ENCODE results near the gene ACBD4. TPM values are rescaled to one million over a fixed set of nuclear protein-coding genes. Genes with fewer than 3 reads are reported as not detected.

Gene ACBD4
- total RNA-seq, 5 donors from 2014 or later (not counting 1 experiment from before 2014, with no cell fraction given) = 28.4 to 48.5 (median 38.9) TPM

GRCh38 chr17:45104029-45104428 is 31.5 kb upstream of the ACBD4 start:
- Mint-ChIP-seq H3K4me3 (no peak overlapping the region), H3K4me1 (no peaks in the 10 kb centered on the region), H3K9me3 (no peaks in the 10 kb centered on the region), H3K27ac (no peak overlapping the region), H3K36me3 (peaks cover 45% of the 10 kb centered on the region), H3K27me3 (no peaks in the 10 kb centered on the region)
- DNase-seq = no peak
- H3K9me3 ChIP-seq = no peaks in the 10 kb centered on the region
- no peaks in the 10 kb centered on the region for H3K27me3 ChIP-seq (replicated peaks in 1 of 2; ENCODE audit: control insufficient read depth in 2 of 2, extremely low read depth in 1 of 2, insufficient read depth in 2 of 2, low read length in 1 of 2)
- H3K36me3 ChIP-seq (ENCODE audit: control insufficient read depth in 2 of 2, extremely low read depth in 1 of 2, insufficient read depth in 1 of 2, low read length in 1 of 2) = peaks cover 35 to 86% of the 10 kb centered on the region in 2 donors
- no peak overlapping the region for H3K4me3 ChIP-seq (ENCODE audit: control insufficient read depth in 1 of 2, extremely low read depth in 1 of 2, low read length in 1 of 2)
- H3K4me1 ChIP-seq (ENCODE audit: control insufficient read depth in 1 of 2, extremely low read depth in 1 of 2, insufficient read depth in 2 of 2, low read length in 2 of 2) = no peaks in the 10 kb centered on the region
- WGBS (ENCODE audit: insufficient coverage) = 96% methylated on average over 7 of the region's 8 CpGs
- ChIA-PET CTCF (interaction anchor here in 1 of 2 donors (0.6 kb wide), 1 partner anchor 216 kb away, joined by 3 read pairs; no protein-coding TSS in a partner anchor), POLR2A (interaction anchor here in 1 of 2 donors (0.5 kb wide), 1 partner anchor 49 kb away, joined by 3 read pairs; no protein-coding TSS in a partner anchor)
- H3K27ac ChIP-seq (ENCODE audit: low read length) = no peak overlapping the region
- ATAC-seq (replicated peaks in 1 of 4) = no peak

DNA sequence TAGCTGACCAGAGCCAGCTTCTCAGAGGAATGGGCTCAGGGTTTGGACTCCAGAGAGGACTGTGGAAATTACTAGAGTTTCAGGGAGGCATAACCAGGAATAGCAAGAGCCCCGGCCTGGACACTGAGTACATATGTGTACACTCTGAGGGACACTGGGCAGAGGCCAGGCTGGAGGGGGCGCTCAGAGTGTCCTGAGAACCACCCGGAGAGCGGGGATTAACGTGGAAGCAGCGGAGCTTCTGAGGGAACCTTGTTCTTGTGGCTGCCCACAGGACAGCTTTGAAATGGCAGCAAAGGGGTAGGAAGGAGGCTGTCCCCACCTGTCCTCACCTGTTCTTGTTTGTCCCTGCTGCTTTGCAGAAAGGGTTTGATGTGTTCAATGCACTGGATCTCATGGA is 31.0 kb upstream of the ACBD4 start:
- no peaks in the 10 kb centered on the region for H3K4me1 Mint-ChIP-seq
- no peak overlapping the region for H3K4me3 ChIP-seq (ENCODE audit: control insufficient read depth in 1 of 2, extremely low read depth in 1 of 2, low read length in 1 of 2)
- no peaks in the 10 kb centered on the region for H3K4me1 ChIP-seq (ENCODE audit: control insufficient read depth in 1 of 2, extremely low read depth in 1 of 2, insufficient read depth in 2 of 2, low read length in 2 of 2)
- H3K36me3 ChIP-seq (ENCODE audit: control insufficient read depth in 2 of 2, extremely low read depth in 1 of 2, insufficient read depth in 1 of 2, low read length in 1 of 2) = peaks cover 33 to 85% of the 10 kb centered on the region in 2 donors
- WGBS (ENCODE audit: insufficient coverage) = 94% methylated on average over 6 of the region's 6 CpGs
- no peak overlapping the region for H3K27ac Mint-ChIP-seq
- H3K4me3 Mint-ChIP-seq = no peak overlapping the region
- no peak overlapping the region for H3K27ac ChIP-seq (ENCODE audit: low read length)
- ChIA-PET CTCF (interaction anchor here in 1 of 2 donors (0.6 kb wide), 1 partner anchor 216 kb away, joined by 3 read pairs; no protein-coding TSS in a partner anchor), POLR2A (no interaction called here)
- ATAC-seq (replicated peaks in 1 of 4) = no peak
- no peaks in the 10 kb centered on the region for H3K9me3 Mint-ChIP-seq
- H3K36me3 Mint-ChIP-seq = peaks cover 41% of the 10 kb centered on the region
- no peaks in the 10 kb centered on the region for H3K27me3 ChIP-seq (replicated peaks in 1 of 2; ENCODE audit: control insufficient read depth in 2 of 2, extremely low read depth in 1 of 2, insufficient read depth in 2 of 2, low read length in 1 of 2)
- DNase-seq = no peak
- no peaks in the 10 kb centered on the region for H3K9me3 ChIP-seq
- H3K27me3 Mint-ChIP-seq = no peaks in the 10 kb centered on the region

- H3K36me3 Mint-ChIP-seq = peaks cover 41% of the 10 kb centered on the region
- no peak overlapping the region for H3K4me3 ChIP-seq (ENCODE audit: control insufficient read depth in 1 of 2, extremely low read depth in 1 of 2, low read length in 1 of 2)
- ATAC-seq (replicated peaks in 1 of 4) = no peak
- WGBS (ENCODE audit: insufficient coverage) = 97% methylated on average over 10 of the region's 17 CpGs
- no peak overlapping the region for H3K27ac Mint-ChIP-seq
- ChIA-PET CTCF (no interaction called here), POLR2A (no interaction called here)
- H3K36me3 ChIP-seq (ENCODE audit: control insufficient read depth in 2 of 2, extremely low read depth in 1 of 2, insufficient read depth in 1 of 2, low read length in 1 of 2) = peaks cover 30 to 79% of the 10 kb centered on the region in 2 donors
- H3K9me3 ChIP-seq = no peaks in the 10 kb centered on the region
- no peak overlapping the region for H3K27ac ChIP-seq (ENCODE audit: low read length)
- H3K27me3 Mint-ChIP-seq = no peaks in the 10 kb centered on the region
- no peaks in the 10 kb centered on the region for H3K27me3 ChIP-seq (replicated peaks in 1 of 2; ENCODE audit: control insufficient read depth in 2 of 2, extremely low read depth in 1 of 2, insufficient read depth in 2 of 2, low read length in 1 of 2)
- DNase-seq = no peak
- H3K4me1 ChIP-seq (ENCODE audit: control insufficient read depth in 1 of 2, extremely low read depth in 1 of 2, insufficient read depth in 2 of 2, low read length in 2 of 2) = no peaks in the 10 kb centered on the region
- no peak overlapping the region for H3K4me3 Mint-ChIP-seq
- no peaks in the 10 kb centered on the region for H3K9me3 Mint-ChIP-seq
- no peaks in the 10 kb centered on the region for H3K4me1 Mint-ChIP-seq
Measured at GRCh38 chr17:45104907-45105624, 30.4 kb upstream of the ACBD4 start.

DNA sequence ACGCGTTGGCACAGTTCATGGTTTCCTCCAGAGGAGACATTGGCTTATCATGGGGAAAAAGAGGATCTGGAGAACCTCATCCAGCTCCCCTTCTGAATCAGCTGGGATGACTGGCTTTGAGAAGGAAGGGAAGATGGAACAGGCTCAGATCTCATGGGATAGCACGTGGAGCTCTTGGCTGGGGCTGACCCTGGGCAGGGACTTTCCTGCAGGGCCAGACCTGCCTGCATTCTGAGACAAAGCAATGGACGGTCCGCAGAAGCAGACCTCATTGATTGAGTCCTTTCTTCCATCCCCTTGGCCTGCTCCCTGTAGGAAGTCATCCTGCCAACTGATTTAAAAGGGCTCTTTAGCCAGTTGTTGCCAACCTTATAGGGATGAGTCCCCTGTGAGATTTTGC is 29.4 kb upstream of the ACBD4 start:
- Mint-ChIP-seq H3K9me3 (no peaks in the 10 kb centered on the region), H3K36me3 (peaks cover 41% of the 10 kb centered on the region), H3K27ac (no peak overlapping the region), H3K4me1 (no peaks in the 10 kb centered on the region), H3K4me3 (no peak overlapping the region), H3K27me3 (no peaks in the 10 kb centered on the region)
- Histone ChIP-seq H3K36me3 (ENCODE audit: control insufficient read depth in 2 of 2, extremely low read depth in 1 of 2, insufficient read depth in 1 of 2, low read length in 1 of 2) (peaks cover 30 to 77% of the 10 kb centered on the region in 2 donors), H3K27me3 (replicated peaks in 1 of 2; ENCODE audit: control insufficient read depth in 2 of 2, extremely low read depth in 1 of 2, insufficient read depth in 2 of 2, low read length in 1 of 2) (no peaks in the 10 kb centered on the region), H3K27ac (ENCODE audit: low read length) (no peak overlapping the region), H3K4me3 (ENCODE audit: control insufficient read depth in 1 of 2, extremely low read depth in 1 of 2, low read length in 1 of 2) (no peak overlapping the region), H3K4me1 (ENCODE audit: control insufficient read depth in 1 of 2, extremely low read depth in 1 of 2, insufficient read depth in 2 of 2, low read length in 2 of 2) (no peaks in the 10 kb centered on the region), H3K9me3 (no peaks in the 10 kb centered on the region)
- ATAC-seq (replicated peaks in 1 of 4) (no peak), DNase-seq (no peak)
- 96% methylated on average over 4 of the region's 5 CpGs for WGBS (ENCODE audit: insufficient coverage)
- POLR2A ChIA-PET = no interaction called here
- CTCF ChIA-PET = no interaction called here

DNA sequence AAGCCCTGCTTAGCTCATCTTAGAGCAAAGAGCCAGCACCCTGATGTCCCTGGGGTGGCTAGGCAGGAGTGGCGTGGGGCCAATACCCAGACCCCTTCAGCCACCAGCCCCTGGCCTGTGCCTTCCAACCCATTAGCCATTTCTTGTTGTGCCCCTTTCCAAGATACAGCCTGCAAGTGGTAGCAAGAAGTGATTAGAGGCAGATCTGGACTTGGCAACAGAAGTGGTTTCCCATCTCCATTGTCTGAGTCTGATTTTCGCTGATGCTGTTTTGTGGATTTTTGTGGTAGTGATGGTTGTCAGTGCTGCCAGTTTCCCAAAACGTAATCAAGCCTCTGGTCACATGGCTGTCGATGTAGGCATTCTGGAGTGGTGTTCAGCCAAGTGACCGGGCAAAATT is 28.9 kb upstream of the ACBD4 start:
- Histone ChIP-seq H3K4me3 (ENCODE audit: control insufficient read depth in 1 of 2, extremely low read depth in 1 of 2, low read length in 1 of 2) (no peak overlapping the region), H3K27me3 (replicated peaks in 1 of 2; ENCODE audit: control insufficient read depth in 2 of 2, extremely low read depth in 1 of 2, insufficient read depth in 2 of 2, low read length in 1 of 2) (no peaks in the 10 kb centered on the region), H3K4me1 (ENCODE audit: control insufficient read depth in 1 of 2, extremely low read depth in 1 of 2, insufficient read depth in 2 of 2, low read length in 2 of 2) (no peaks in the 10 kb centered on the region), H3K36me3 (ENCODE audit: control insufficient read depth in 2 of 2, extremely low read depth in 1 of 2, insufficient read depth in 1 of 2, low read length in 1 of 2) (peaks cover 25 to 75% of the 10 kb centered on the region in 2 donors), H3K9me3 (no peaks in the 10 kb centered on the region), H3K27ac (ENCODE audit: low read length) (no peak overlapping the region)
- Mint-ChIP-seq H3K4me1 (no peaks in the 10 kb centered on the region), H3K27me3 (no peaks in the 10 kb centered on the region), H3K27ac (no peak overlapping the region), H3K4me3 (no peak overlapping the region), H3K36me3 (peaks cover 40% of the 10 kb centered on the region), H3K9me3 (no peaks in the 10 kb centered on the region)
- no peak for ATAC-seq (replicated peaks in 1 of 4)
- ChIA-PET CTCF (no interaction called here), POLR2A (no interaction called here)
- 93% methylated on average over 4 of the region's 5 CpGs for WGBS (ENCODE audit: insufficient coverage)
- no peak for DNase-seq

DNA sequence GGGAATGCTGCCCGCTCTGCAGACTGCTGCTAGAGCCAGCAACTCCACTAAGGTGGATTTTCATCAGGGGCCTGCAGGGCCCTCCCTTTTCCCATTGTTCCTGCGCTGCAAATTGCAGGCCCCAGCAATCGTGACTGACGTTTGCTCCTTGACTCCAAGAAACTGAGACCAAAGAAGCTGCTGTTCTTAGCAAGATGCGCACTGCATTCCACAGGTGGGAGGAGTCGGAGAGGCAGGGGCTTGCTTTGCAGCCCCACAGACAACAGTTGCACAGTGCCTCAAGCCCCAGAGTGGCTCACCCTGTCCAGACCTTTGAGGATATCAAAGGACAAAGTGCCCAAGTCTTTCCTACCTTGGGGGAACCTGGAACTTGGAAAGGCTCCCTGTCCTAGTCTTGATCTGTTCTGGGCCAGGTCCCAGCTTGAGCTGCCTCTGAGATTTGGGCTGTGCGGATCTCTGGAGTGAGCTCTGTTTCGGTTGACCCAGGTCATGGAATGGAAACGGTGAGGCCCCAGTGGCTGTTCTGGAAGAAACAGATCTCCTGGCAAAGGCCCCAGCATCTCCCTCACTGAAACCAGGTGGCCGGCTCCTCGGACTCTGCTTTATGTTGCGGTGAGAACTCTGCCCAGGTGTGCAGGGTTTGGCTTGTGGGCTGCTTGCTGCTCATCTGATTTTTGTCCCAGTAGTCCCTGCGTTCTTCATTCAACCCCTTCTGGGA is 28.0 kb upstream of the ACBD4 start:
- Mint-ChIP-seq H3K27ac (no peak overlapping the region), H3K9me3 (no peaks in the 10 kb centered on the region), H3K36me3 (peaks cover 32% of the 10 kb centered on the region), H3K27me3 (no peaks in the 10 kb centered on the region), H3K4me3 (no peak overlapping the region), H3K4me1 (no peaks in the 10 kb centered on the region)
- Histone ChIP-seq H3K27ac (ENCODE audit: low read length) (no peak overlapping the region), H3K27me3 (replicated peaks in 1 of 2; ENCODE audit: control insufficient read depth in 2 of 2, extremely low read depth in 1 of 2, insufficient read depth in 2 of 2, low read length in 1 of 2) (peaks cover 0 to 2% of the 10 kb centered on the region in 2 experiments), H3K9me3 (no peaks in the 10 kb centered on the region), H3K36me3 (ENCODE audit: control insufficient read depth in 2 of 2, extremely low read depth in 1 of 2, insufficient read depth in 1 of 2, low read length in 1 of 2) (peaks cover 19 to 66% of the 10 kb centered on the region in 2 donors), H3K4me1 (ENCODE audit: control insufficient read depth in 1 of 2, extremely low read depth in 1 of 2, insufficient read depth in 2 of 2, low read length in 2 of 2) (no peaks in the 10 kb centered on the region), H3K4me3 (ENCODE audit: control insufficient read depth in 1 of 2, extremely low read depth in 1 of 2, low read length in 1 of 2) (no peak overlapping the region)
- CTCF ChIA-PET = interaction anchor here in 1 of 2 donors (1.1 kb wide), 1 partner anchor 307 kb away, joined by 4 read pairs; no protein-coding TSS in a partner anchor
- POLR2A ChIA-PET = no interaction called here
- WGBS (ENCODE audit: insufficient coverage) = 97% methylated on average over 12 of the region's 13 CpGs
- no peak for ATAC-seq (replicated peaks in 1 of 4)
- DNase-seq = no peak

All from T-cell (primary cell).